Measurements from ENCODE around the gene P2RX5.

- no peak for TF ChIP-seq REST (IDR thresholded peaks at IDR 0.05; ENCODE audit: insufficient read depth in 1 of 2, low read depth in 2 of 2, low read length in 2 of 2)
- no peak for TF ChIP-seq TAF1 (IDR thresholded peaks at IDR 0.05; ENCODE audit: borderline replicate concordance, insufficient read depth, low read length)
- TF ChIP-seq POLR2AphosphoS5 (IDR thresholded peaks at IDR 0.05; ENCODE audit: low read depth, low read length), result no peak
- no peak for TF ChIP-seq SIN3A (IDR thresholded peaks at IDR 0.05; ENCODE audit: borderline replicate concordance, insufficient read depth, low read length)
Observed at GRCh38 chr17:3693141-3693540, 2.8 kb downstream of the P2RX5 start.
